B cell (primary cell): ENCODE data around the gene TMEM41B. TPM values are rescaled to one million over a fixed set of nuclear protein-coding genes. Genes with fewer than 3 reads are reported as not detected.
A peak's percentile ranks its signal among the peaks of the same experiment; 100 is the strongest.

Source experiments
- ATAC-seq: fragments of 200-7000 bp; cut with Tn5 transposase; one replicate; pipeline ENCODE4 v1.10.0; 2021; ENCODE audit warnings: low read depth, mild to moderate bottlenecking, moderate number of reproducible peaks, moderate library complexity
- CTCF ChIA-PET: fragments of 350-600 bp; sonication (Branson Sonifier 250); formaldehyde crosslinking; loops from one replicate; lab custom pipeline; 2021; ENCODE audit warnings: antibody characterized with exemption, inconsistent platforms; lab: Charles Lee
- POLR2A ChIA-PET: fragments of 350-600 bp; sonication (Branson Sonifier 250); formaldehyde crosslinking; loops from one replicate; lab custom pipeline; 2021; ENCODE audit warnings: antibody characterized with exemption; lab: Charles Lee
- DNase-seq: peaks from one replicate; pipeline ENCODE4 v3.0.0; 2013
- H2AFZ ChIP-seq: 2 replicates; pipeline ENCODE4 v1.6.1; 2012; ENCODE audit warnings: mild to moderate bottlenecking, low read depth, low read length; ENCODE audit not compliant: insufficient read depth, poor library complexity, severe bottlenecking
- H3K27ac ChIP-seq, 2 donors: 1 replicate in 1 of 2; 2 replicates in 1 of 2; pipeline ENCODE4 v1.5.1; 2012 to 2013; ENCODE audit warnings: low read length in 2 of 2, mild to moderate bottlenecking in 2 of 2, moderate library complexity in 1 of 2
- H3K27me3 ChIP-seq, 4 experiments: fragments of 200-600 bp in 1 of 4; sonication (generic) in 1 of 4; replicated peaks in 1 of 4; 1 replicate in 2 of 4; 2 replicates in 2 of 4; pipeline versions ENCODE4 v1.6.1 to v1.7.0; 2013 to 2016; ENCODE audit warnings: low read length in 3 of 4, mild to moderate bottlenecking in 2 of 4, mixed read lengths in 1 of 4, moderate library complexity in 1 of 4; ENCODE audit not compliant: insufficient read depth in 4 of 4, control insufficient read depth in 3 of 4; ENCODE audit errors: control extremely low read depth in 1 of 4
- H3K36me3 ChIP-seq, 2 experiments: replicated peaks in 1 of 2; 1 replicate in 1 of 2; 2 replicates in 1 of 2; pipeline versions ENCODE4 v1.6.1 to v1.7.1; 2013; ENCODE audit warnings: low read length in 1 of 2; ENCODE audit not compliant: insufficient read depth in 2 of 2, control insufficient read depth in 1 of 2; ENCODE audit errors: control extremely low read depth in 1 of 2, extremely low read depth in 1 of 2
- H3K4me1 ChIP-seq, 2 donors: fragments of 200-600 bp in 1 of 2; sonication (generic) in 1 of 2; 1 replicate in 1 of 2; 2 replicates in 1 of 2; pipeline versions ENCODE4 v1.5.1 to v1.6.1; 2013 to 2017; ENCODE audit warnings: low read length in 2 of 2; ENCODE audit not compliant: control insufficient read depth in 2 of 2, insufficient read depth in 2 of 2
- H3K4me2 ChIP-seq: replicated peaks from 2 replicates; pipeline ENCODE3; 2012; ENCODE audit warnings: mild to moderate bottlenecking, low read depth, low read length; ENCODE audit not compliant: poor library complexity, severe bottlenecking
- H3K4me3 ChIP-seq, 5 experiments: fragments of 200-600 bp in 1 of 5; sonication (generic) in 1 of 5; 1 replicate in 3 of 5; 2 replicates in 2 of 5; pipeline versions ENCODE4 v1.5.1 to v1.7.0; 2011 to 2016; ENCODE audit warnings: low read length in 4 of 5, mild to moderate bottlenecking in 4 of 5, low read depth in 2 of 5, control low read depth in 1 of 5, moderate library complexity in 1 of 5; ENCODE audit not compliant: insufficient read depth in 1 of 5; ENCODE audit errors: control extremely low read depth in 1 of 5, extremely low read depth in 1 of 5
- H3K79me2 ChIP-seq: fragments of 200-600 bp; sonication (generic); one replicate; pipeline ENCODE4 v1.6.0; 2016; ENCODE audit warnings: low read length; ENCODE audit not compliant: control insufficient read depth, insufficient read depth
- H3K9ac ChIP-seq: fragments of 200-600 bp; sonication (generic); 2 replicates; pipeline ENCODE4 v1.6.1; 2017; ENCODE audit warnings: mild to moderate bottlenecking, low read length, moderate library complexity
- H3K9me3 ChIP-seq, 3 donors: one replicate each; pipeline versions ENCODE4 v1.6.1 to v1.7.1; 2013; ENCODE audit warnings: low read length in 2 of 3; ENCODE audit not compliant: control insufficient read depth in 2 of 3, insufficient read depth in 1 of 3; ENCODE audit errors: control extremely low read depth in 1 of 3
- H4K20me1 ChIP-seq: 2 replicates; pipeline ENCODE4 v1.6.0; 2012; ENCODE audit warnings: mild to moderate bottlenecking, low read length; ENCODE audit not compliant: insufficient read depth, control insufficient read depth, poor library complexity, severe bottlenecking
- H3K27ac Mint-ChIP-seq: one replicate; pipeline ENCODE4 v1.8.0; 2021; ENCODE audit warnings: mixed read lengths
- H3K27me3 Mint-ChIP-seq: one replicate; pipeline ENCODE4 v1.8.0; 2021; ENCODE audit warnings: mixed read lengths
- H3K4me1 Mint-ChIP-seq: one replicate; pipeline ENCODE4 v1.8.0; 2021; ENCODE audit warnings: mixed read lengths
- H3K4me3 Mint-ChIP-seq: one replicate; pipeline ENCODE4 v1.8.0; 2021; ENCODE audit warnings: mixed read lengths
- H3K9me3 Mint-ChIP-seq: one replicate; pipeline ENCODE4 v1.8.0; 2022; ENCODE audit warnings: mixed read lengths; ENCODE audit not compliant: insufficient read depth
- EZH2 ChIP-seq: IDR thresholded peaks from 2 replicates; pipeline ENCODE4 v1.6.1; 2012; ENCODE audit warnings: borderline replicate concordance, low read depth, mild to moderate bottlenecking, moderate library complexity, low read length; ENCODE audit not compliant: insufficient read depth, poor library complexity, severe bottlenecking
- WGBS: methylation state at CpG from one replicate; pipeline ENCODE4 v1.1.5; 2013; ENCODE audit warnings: missing lambda C conversion rate; ENCODE audit not compliant: insufficient coverage; 5-methylcytosine and 5-hydroxymethylcytosine counted together
- intact Hi-C: fragments of 100-400 bp; cut with micrococcal nuclease; formaldehyde crosslinking; loops from one replicate; pipeline ENCODE4 v1.10.0; 2022
- polyA plus RNA-seq: library from polyadenylated mRNA; depleted of rRNA; stranded (reverse); fragments of >200 nt; gene quantifications from 2 replicates; pipeline ENCODE4 v1.2.3, GENCODE V29; 2012
- total RNA-seq, 2 donors: library from RNA; stranded (reverse); fragments of 120-200 nt in 1 of 2; gene quantifications; 1 replicate in 1 of 2; 2 replicates in 1 of 2; pipeline versions ENCODE4 v1.2.3 to v1.2.4, GENCODE V29; 2013 to 2022
- TF ChIP-seq, protein P1 (sequence below): fragments of 200-600 bp; IDR thresholded peaks from one replicate; pipeline ENCODE4 v1.8.0; 2022; ENCODE audit warnings: antibody characterized with exemption, mild to moderate bottlenecking

Gene TMEM41B
- total and polyA plus RNA-seq, 2 donors (not counting 1 experiment from before 2014, with no cell fraction given): 16.1 to 43.9 TPM

DNA sequence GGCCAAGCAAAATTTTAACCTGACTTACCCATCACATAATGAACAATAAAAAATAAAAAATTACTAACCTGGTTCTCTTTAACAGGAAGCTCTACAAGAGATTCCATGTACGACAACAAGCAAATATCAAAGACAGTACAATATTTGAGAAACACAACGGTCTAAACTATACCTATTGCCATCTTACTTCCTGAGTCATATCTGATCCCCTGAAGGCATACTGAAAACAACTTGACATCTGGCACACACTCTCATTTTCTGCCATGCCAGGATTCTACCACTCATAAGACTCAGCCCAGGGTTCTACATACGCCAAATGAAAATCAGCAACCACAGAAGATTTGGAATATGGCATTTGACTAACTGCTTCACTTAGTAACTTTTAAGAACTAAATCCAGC, 63.1 kb downstream of the TMEM41B start:
- Mint-ChIP-seq H3K27me3 (no peaks in the 10 kb centered on the region), H3K4me3 (no peak overlapping the region), H3K9me3 (no peaks in the 10 kb centered on the region), H3K4me1 (peaks cover 24% of the 10 kb centered on the region), H3K27ac (no peak overlapping the region)
- TF ChIP-seq EZH2: no peak
- TF ChIP-seq, protein P1, sequence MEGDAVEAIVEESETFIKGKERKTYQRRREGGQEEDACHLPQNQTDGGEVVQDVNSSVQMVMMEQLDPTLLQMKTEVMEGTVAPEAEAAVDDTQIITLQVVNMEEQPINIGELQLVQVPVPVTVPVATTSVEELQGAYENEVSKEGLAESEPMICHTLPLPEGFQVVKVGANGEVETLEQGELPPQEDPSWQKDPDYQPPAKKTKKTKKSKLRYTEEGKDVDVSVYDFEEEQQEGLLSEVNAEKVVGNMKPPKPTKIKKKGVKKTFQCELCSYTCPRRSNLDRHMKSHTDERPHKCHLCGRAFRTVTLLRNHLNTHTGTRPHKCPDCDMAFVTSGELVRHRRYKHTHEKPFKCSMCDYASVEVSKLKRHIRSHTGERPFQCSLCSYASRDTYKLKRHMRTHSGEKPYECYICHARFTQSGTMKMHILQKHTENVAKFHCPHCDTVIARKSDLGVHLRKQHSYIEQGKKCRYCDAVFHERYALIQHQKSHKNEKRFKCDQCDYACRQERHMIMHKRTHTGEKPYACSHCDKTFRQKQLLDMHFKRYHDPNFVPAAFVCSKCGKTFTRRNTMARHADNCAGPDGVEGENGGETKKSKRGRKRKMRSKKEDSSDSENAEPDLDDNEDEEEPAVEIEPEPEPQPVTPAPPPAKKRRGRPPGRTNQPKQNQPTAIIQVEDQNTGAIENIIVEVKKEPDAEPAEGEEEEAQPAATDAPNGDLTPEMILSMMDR: no peak
- H4K20me1 ChIP-seq: no peaks in the 10 kb centered on the region
- intact Hi-C loops: no loop called here
- DNase-seq (no peak), ATAC-seq (no peak)
- ChIA-PET CTCF (no interaction called here), POLR2A (no interaction called here)
- H3K4me1 ChIP-seq: peaks cover 12 to 17% of the 10 kb centered on the region in 2 donors
- H3K4me2 ChIP-seq: no peak overlapping the region
- peaks cover 78% of the 10 kb centered on the region for H3K79me2 ChIP-seq
- peaks cover 0 to 2% of the 10 kb centered on the region in 2 experiments for H3K36me3 ChIP-seq
- H2AFZ ChIP-seq: no peak overlapping the region
- H3K4me3 ChIP-seq: no peak overlapping the region
- no peaks in the 10 kb centered on the region for H3K9me3 ChIP-seq
- WGBS: 56% methylated on average over 3 of the region's 3 CpGs
- no peaks in the 10 kb centered on the region for H3K27me3 ChIP-seq
- H3K27ac ChIP-seq: no peak overlapping the region
- H3K9ac ChIP-seq: no peak overlapping the region

DNA sequence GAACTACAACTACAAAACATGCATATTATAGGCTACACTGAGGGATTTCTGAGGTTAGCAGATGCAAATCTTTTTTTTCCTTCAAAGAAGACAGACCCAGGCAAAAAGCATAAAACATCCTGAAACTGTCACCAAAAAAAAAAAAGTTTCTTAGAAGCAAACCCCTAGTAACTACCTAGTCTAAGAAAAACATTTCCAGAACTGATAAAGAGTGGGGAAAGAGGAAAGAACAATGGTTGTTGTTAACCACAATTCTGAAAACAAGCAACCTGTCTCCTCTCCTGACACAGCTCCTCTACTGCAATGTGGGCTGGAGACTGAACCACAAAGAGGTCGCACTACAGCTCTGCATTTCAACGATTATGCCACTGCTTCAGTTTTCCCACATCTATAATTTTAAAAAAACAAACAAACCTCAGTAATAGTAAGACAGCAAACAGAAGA, 64.2 kb downstream of the TMEM41B start:
- CTCF ChIA-PET: interaction anchor here (0.6 to 1.9 kb wide), 4 partner anchors 11 to 487 kb away, joined by 3 to 6 read pairs (median 3); no protein-coding TSS in a partner anchor
- H3K4me3 ChIP-seq: no peak overlapping the region
- H3K4me1 ChIP-seq: peaks cover 15 to 22% of the 10 kb centered on the region in 2 donors
- no peak overlapping the region for H3K27ac ChIP-seq
- TF ChIP-seq, protein P1: no peak
- TF ChIP-seq EZH2: no peak
- no peak overlapping the region for H3K9ac ChIP-seq
- no peaks in the 10 kb centered on the region for H3K9me3 Mint-ChIP-seq
- H3K36me3 ChIP-seq: peaks cover 0 to 2% of the 10 kb centered on the region in 2 experiments
- peaks cover 26% of the 10 kb centered on the region for H3K4me1 Mint-ChIP-seq
- no peak overlapping the region for H3K27ac Mint-ChIP-seq
- H3K4me2 ChIP-seq: peak overlapping the region; percentile 31
- no peak overlapping the region for H2AFZ ChIP-seq
- H3K27me3 Mint-ChIP-seq: no peaks in the 10 kb centered on the region
- ATAC-seq: no peak
- intact Hi-C loops: no loop called here
- 0% methylated on average over 2 of the region's 2 CpGs for WGBS
- POLR2A ChIA-PET: interaction anchor here (1.0 kb wide), 1 partner anchor 211 kb away, joined by 3 read pairs; the partner anchor contains the start of gene ZNF143
- H4K20me1 ChIP-seq: no peaks in the 10 kb centered on the region
- peak overlapping the region; percentile 34 for H3K4me3 Mint-ChIP-seq
- peaks cover 85% of the 10 kb centered on the region for H3K79me2 ChIP-seq
- no peaks in the 10 kb centered on the region for H3K9me3 ChIP-seq
- no peak for DNase-seq
- no peaks in the 10 kb centered on the region for H3K27me3 ChIP-seq
